GM12878 (cell line): ENCODE results near the gene ID3. TPM values are rescaled to one million over a fixed set of nuclear protein-coding genes. Genes with fewer than 3 reads are reported as not detected.
A peak's percentile ranks its signal among the peaks of the same experiment; 100 is the strongest.

ENCODE experiments used
- ATAC-seq: fragments of 200-7000 bp; cut with Tn5 transposase; 3 replicates; pipeline ENCODE4 v1.9.1; 2020; ENCODE audit warnings: mild to moderate bottlenecking, moderate library complexity
- Bru-seq: library from RNA; stranded (reverse); fragments of 400-500 nt; gene quantifications from one replicate; lab custom pipeline; 2021; lab: Mats Ljungman, UMichigan
- BruChase-seq, 2 experiments: library from RNA; stranded (reverse); fragments of 400-500 nt; gene quantifications; one replicate each; lab custom pipeline; 2021; lab: Mats Ljungman, UMichigan
- BruUV-seq: library from RNA; stranded (reverse); fragments of 400-500 nt; replicated peaks from 2 replicates; lab custom pipeline; 2021; lab: Mats Ljungman, UMichigan
- CTCF ChIA-PET: fragments of 300-600 bp; sonication (Branson Sonifier 250); formaldehyde crosslinking; extraction: SDS; loops from one replicate; lab custom pipeline; 2021; ENCODE audit warnings: inconsistent platforms; lab: Yijun Ruan, JAX
- POLR2A ChIA-PET: fragments of 350-600 bp; formaldehyde crosslinking; extraction: SDS; loops from one replicate; lab custom pipeline; 2021; ENCODE audit warnings: inconsistent platforms; lab: Charles Lee
- RAD21 ChIA-PET: fragments of 300-600 bp; sonication (Branson Sonifier 250); formaldehyde crosslinking; loops from one replicate; lab custom pipeline; 2023; ENCODE audit warnings: antibody characterized with exemption; ENCODE audit not compliant: unreplicated experiment; lab: Charles Lee
- SMC1A ChIA-PET: fragments of 300-600 bp; sonication (Branson Sonifier 250); formaldehyde crosslinking; loops from one replicate; lab custom pipeline; 2023; ENCODE audit not compliant: unreplicated experiment, uncharacterized antibody; lab: Charles Lee
- DNase-seq: peaks from one replicate; pipeline ENCODE4 v3.0.0-alpha.2; 2011; ENCODE audit warnings: low read depth, low spot score
- FAIRE-seq: peaks from 3 replicates; lab custom pipeline; 2011; peaks lifted over from hg19 to GRCh38; lab: Jason Lieb, UNC
- H2AFZ ChIP-seq: 2 replicates; pipeline ENCODE4 v1.6.0; 2011; ENCODE audit warnings: low read depth, low read length, control low read depth; ENCODE audit not compliant: control insufficient read depth
- H3K27ac ChIP-seq: 2 replicates; pipeline ENCODE4 v1.5.1; 2011; ENCODE audit warnings: control low read depth; ENCODE audit not compliant: control insufficient read depth, insufficient read depth
- H3K27me3 ChIP-seq, 2 experiments: replicated peaks in 1 of 2; 2 replicates each; pipeline versions ENCODE4 v1.6.0 to v1.6.1; 2011; ENCODE audit warnings: low read length in 1 of 2; ENCODE audit not compliant: control insufficient read depth in 2 of 2, insufficient read depth in 2 of 2
- H3K36me3 ChIP-seq, 2 experiments: 2 replicates each; pipeline ENCODE4 v1.5.1; 2011; ENCODE audit warnings: low read length in 1 of 2; ENCODE audit not compliant: control insufficient read depth in 2 of 2, insufficient read depth in 2 of 2
- H3K4me1 ChIP-seq: 2 replicates; pipeline ENCODE4 v1.6.1; 2011; ENCODE audit warnings: mild to moderate bottlenecking, low read length, moderate library complexity, mixed read lengths; ENCODE audit not compliant: control insufficient read depth, insufficient read depth
- H3K4me2 ChIP-seq: 2 replicates; pipeline ENCODE4 v1.6.0; 2011; ENCODE audit warnings: control low read depth; ENCODE audit not compliant: control insufficient read depth, insufficient read depth
- H3K4me3 ChIP-seq: fragments of 200-600 bp; sonication (generic); 2 replicates; pipeline ENCODE4 v1.5.1; 2016
- H3K79me2 ChIP-seq: 2 replicates; pipeline ENCODE4 v1.6.0; 2011; ENCODE audit warnings: low read length; ENCODE audit not compliant: control insufficient read depth, insufficient read depth
- H3K9ac ChIP-seq: 2 replicates; pipeline ENCODE4 v1.8.0; 2011; ENCODE audit warnings: low read length, control low read depth, mixed read lengths; ENCODE audit not compliant: control insufficient read depth, insufficient read depth
- H3K9me3 ChIP-seq: replicated peaks from 3 replicates; pipeline ENCODE4 v1.5.1; 2011; ENCODE audit warnings: mild to moderate bottlenecking, low read length; ENCODE audit not compliant: control insufficient read depth, insufficient read depth
- H4K20me1 ChIP-seq: 2 replicates; pipeline ENCODE4 v1.6.0; 2011; ENCODE audit not compliant: control insufficient read depth, insufficient read depth
- CEBPZ ChIP-seq: fragments of 150-350 bp; IDR thresholded peaks from 2 replicates; pipeline ENCODE4 v1.6.1; 2016; ENCODE audit warnings: low read depth, low read length
- CHD2 ChIP-seq: IDR thresholded peaks from 2 replicates; pipeline ENCODE4 v1.6.1; 2011; ENCODE audit warnings: low read depth, low read length, improper control_type of control experiment, borderline replicate concordance
- FOXK2 ChIP-seq: fragments of 450-650 bp; IDR thresholded peaks from 2 replicates; pipeline ENCODE4 v1.6.1; 2017; ENCODE audit warnings: mild to moderate bottlenecking, moderate library complexity
- HDAC2 ChIP-seq: fragments of 200-600 bp; sonication (generic); IDR thresholded peaks from 2 replicates; pipeline ENCODE4 v1.6.1; 2017
- NFXL1 ChIP-seq: fragments of 450-650 bp; IDR thresholded peaks from 2 replicates; pipeline ENCODE4 v1.6.1; 2017; ENCODE audit warnings: antibody characterized with exemption, mild to moderate bottlenecking, borderline replicate concordance
- RELA ChIP-seq: fragments of 450-650 bp; IDR thresholded peaks from 2 replicates; pipeline ENCODE4 v1.8.0; 2014; ENCODE audit warnings: borderline replicate concordance; ENCODE audit not compliant: partially characterized antibody
- SKIL ChIP-seq: fragments of 450-650 bp; IDR thresholded peaks from 2 replicates; pipeline ENCODE4 v1.6.1; 2017; ENCODE audit warnings: mild to moderate bottlenecking, low read depth, inconsistent platforms; ENCODE audit not compliant: poor library complexity, severe bottlenecking
- SMAD1 ChIP-seq: fragments of 450-650 bp; IDR thresholded peaks from 2 replicates; pipeline ENCODE4 v1.6.1; 2018; ENCODE audit warnings: mild to moderate bottlenecking, low read depth; ENCODE audit not compliant: partially characterized antibody
- USF1 ChIP-seq: IDR thresholded peaks from 2 replicates; pipeline ENCODE4 v1.6.1; 2011; ENCODE audit warnings: borderline replicate concordance, low read depth, mild to moderate bottlenecking, moderate library complexity, mixed read lengths, low read length; ENCODE audit not compliant: insufficient read depth; ENCODE audit errors: extremely low read length
- ZNF622 ChIP-seq: fragments of 450-650 bp; IDR thresholded peaks from 2 replicates; pipeline ENCODE4 v1.6.1; 2017; ENCODE audit warnings: mild to moderate bottlenecking, inconsistent platforms
- WGBS: methylation state at CpG from one replicate; pipeline ENCODE4 v1.1.6; 2016; ENCODE audit warnings: low lambda C conversion rate; ENCODE audit not compliant: insufficient replicate concordance, insufficient coverage; ENCODE audit errors: missing lambda C conversion rate; 5-methylcytosine and 5-hydroxymethylcytosine counted together
- in situ Hi-C: fragments of 300-500 bp; cut with MboI; formaldehyde crosslinking; loops from 9 replicates; pipeline ENCODE4 v1.14.3; 2018; ENCODE audit warnings: mixed read lengths
- intact Hi-C: fragments of 100-400 bp; cut with micrococcal nuclease; formaldehyde crosslinking; loops from one replicate; pipeline ENCODE4 v1.14.2; 2022; ENCODE audit not compliant: unreplicated experiment
- long read RNA-seq, 2 experiments: library from polyadenylated mRNA; unstranded; transcript quantifications; one replicate each; pipeline ENCODE4 v2.0.0, GENCODE V29; 2019 to 2020
- polyA minus RNA-seq, 3 experiments: library from RNA; depleted of rRNA, polyadenylated mRNA; stranded (reverse); fragments of >200 nt; gene quantifications; 2 replicates each; pipeline ENCODE4 v1.2.3, GENCODE V29; 2011
- polyA plus RNA-seq, 11 experiments: library from polyadenylated mRNA; depleted of rRNA in 4 of 11; unstranded in 6 of 11; stranded (reverse) in 5 of 11; fragments of >200 nt; fragmentation: Nextera tagmentation in 4 of 11; fragmentation: Illumina TruSeq in 1 of 11; extraction: Ambion mirVana in 4 of 11; extraction: Trizol in 1 of 11; gene quantifications; 1 replicate in 1 of 11; 2 replicates in 10 of 11; pipeline versions ENCODE4 v1.2.1 to v1.2.3, GENCODE V29; 2011 to 2016; ENCODE audit warnings: inconsistent platforms in 2 of 11, missing spikeins in 2 of 11, low read depth in 1 of 11
- total RNA-seq, 4 experiments: library from RNA; depleted of rRNA in 3 of 4; stranded (reverse); fragments of >200 nt in 3 of 4; fragmentation: Illumina TruSeq in 1 of 4; extraction: Trizol in 1 of 4; gene quantifications; 2 replicates each; pipeline versions ENCODE4 v1.2.1 to v1.2.3, GENCODE V29; 2013 to 2021

Gene ID3
- 69.8 and 72.4 TPM in 2 replicates for total RNA-seq (2013; cell fraction: nucleolus; rRNA removed)
- 403 and 449 TPM in 2 replicates for total RNA-seq (2014; rRNA removed)
- total RNA-seq (2014; rRNA removed; fragmentation: Illumina TruSeq; extraction: Trizol) = 129 and 136 TPM in 2 replicates
- 278 and 285 TPM in 2 replicates for total RNA-seq (2021)
- 28.8 TPM for polyA plus RNA-seq (2011; ENCODE audit: low read depth)
- polyA plus RNA-seq (2011; rRNA removed) = 33.6 and 44.0 TPM in 2 replicates
- polyA plus RNA-seq (2011; cell fraction: cytosol; rRNA removed) = 121 and 124 TPM in 2 replicates
- 76.0 and 85.6 TPM in 2 replicates for polyA plus RNA-seq (2011; cell fraction: nucleus; rRNA removed)
- polyA plus RNA-seq (2012) = 61.0 and 127 TPM in 2 replicates
- polyA plus RNA-seq (2014; fragmentation: Illumina TruSeq; extraction: Trizol) = 44.0 and 122 TPM in 2 replicates
- 100 to 1,000 TPM in 1 of 2 experiments, 10 to 100 TPM in 1; 42.7 to 104 TPM for polyA plus RNA-seq (2014; fragmentation: Nextera tagmentation; extraction: Ambion mirVana)
- polyA plus RNA-seq (2014; rRNA removed) = 389 and 394 TPM in 2 replicates
- polyA plus RNA-seq (2016; fragmentation: Nextera tagmentation; extraction: Ambion mirVana) = 100 to 1,000 TPM; 459 to 475 TPM
- polyA minus RNA-seq (2011; rRNA and poly(A)+ RNA removed) = 19.2 and 51.3 TPM in 2 replicates
- polyA minus RNA-seq (2011; cell fraction: cytosol; rRNA and poly(A)+ RNA removed) = 35.9 and 41.3 TPM in 2 replicates
- 76.6 and 97.0 TPM in 2 replicates for polyA minus RNA-seq (2011; cell fraction: nucleus; rRNA and poly(A)+ RNA removed)
- Bru-seq, nascent RNA = percentile 93 among the genes with signal in this experiment
- percentile 67 among the genes with signal in this experiment for BruChase-seq, experiment 1, labeled RNA remaining after a 6-hour chase
- percentile 83 among the genes with signal in this experiment for BruChase-seq, experiment 2, labeled RNA remaining after a 2-hour chase
- long read RNA-seq, experiment 1, transcript ID3-201 (3 exons, 1,251 nt) = major isoform, 181 of 187 reads
- long read RNA-seq, experiment 1, partial matches to known transcripts = 0 of 187 reads
- long read RNA-seq, experiment 1, other reads (novel, unspliced or antisense) = 6 of 187 reads
- long read RNA-seq, experiment 2, transcript ID3-201 (3 exons, 1,251 nt) = major isoform, 75 of 81 reads
- long read RNA-seq, experiment 2, partial matches to known transcripts = 0 of 81 reads
- long read RNA-seq, experiment 2, other reads (novel, unspliced or antisense) = 6 of 81 reads

GRCh38 chr1:23559136-23559984 lies at the start of gene ID3:
Gene ID3 (minus strand): TSS chr1:23559501. CDS start chr1:23559426, 75 bp downstream.
- peak within 1 kb of the TSS; percentile 92 for H3K4me2 ChIP-seq
- H3K4me1 ChIP-seq = peaks cover 46% of the 10 kb centered on the region
- RAD21 ChIA-PET = interaction anchor here (1.2 to 21.6 kb wide), 9 partner anchors 10 to 77 kb away, joined by 4 to 561 read pairs (median 9); no protein-coding TSS in a partner anchor
- no peaks in the 10 kb centered on the region for H3K36me3 ChIP-seq
- peak within 1 kb of the TSS; percentile 90 for H3K27ac ChIP-seq
- H3K79me2 ChIP-seq = peaks cover 19% of the 10 kb centered on the region
- H4K20me1 ChIP-seq = no peaks in the 10 kb centered on the region
- H3K4me3 ChIP-seq = peak within 1 kb of the TSS; percentile 96
- under 1% methylated on average over 54 of the region's 57 CpGs for WGBS
- FAIRE-seq = no peak
- H3K9ac ChIP-seq = peak within 1 kb of the TSS; percentile 89
- peak within 1 kb of the TSS; percentile 12 for H2AFZ ChIP-seq
- no peaks in the 10 kb centered on the region for H3K27me3 ChIP-seq
- intact Hi-C loops (loop anchor here (1.0 to 5.0 kb wide), 3 partner anchors 15 to 41 kb away; no protein-coding TSS in a partner anchor), in situ Hi-C loops (no loop called here)
- BruUV-seq = TSS peak; percentile 93
- CTCF ChIA-PET = interaction anchor here (0.7 to 24.4 kb wide), 9 partner anchors 9 to 189 kb away, joined by 3 to 959 read pairs (median 4); no protein-coding TSS in a partner anchor
- POLR2A ChIA-PET = interaction anchor here (0.6 to 9.2 kb wide), 18 partner anchors 9 to 266 kb away, joined by 3 to 206 read pairs (median 5); partner anchors contain the start of genes E2F2 and HMGCL
- SMC1A ChIA-PET = interaction anchor here (0.7 to 10.6 kb wide), 17 partner anchors 11 to 78 kb away, joined by 3 to 216 read pairs (median 4); no protein-coding TSS in a partner anchor
- DNase-seq = peak; percentile 69
- H3K9me3 ChIP-seq = no peaks in the 10 kb centered on the region
- peak; percentile 76 for ATAC-seq
- TF ChIP-seq CHD2 (no peak), USF1 (no peak), NFXL1 (no peak), FOXK2 (no peak), CEBPZ (no peak), SKIL (no peak), ZNF622 (no peak), HDAC2 (no peak), SMAD1 (peak; percentile 56), RELA (no peak)
